ENCODE results near the gene PGS1.
A peak's percentile ranks its signal among the peaks of the same experiment; 100 is the strongest.

The PGS1 gene

GRCh38 chr17:78364436-78365281 lies 13.8 kb upstream of the PGS1 start:
- DNase-seq (ENCODE audit: low read depth in 2 of 2): no peak

DNA sequence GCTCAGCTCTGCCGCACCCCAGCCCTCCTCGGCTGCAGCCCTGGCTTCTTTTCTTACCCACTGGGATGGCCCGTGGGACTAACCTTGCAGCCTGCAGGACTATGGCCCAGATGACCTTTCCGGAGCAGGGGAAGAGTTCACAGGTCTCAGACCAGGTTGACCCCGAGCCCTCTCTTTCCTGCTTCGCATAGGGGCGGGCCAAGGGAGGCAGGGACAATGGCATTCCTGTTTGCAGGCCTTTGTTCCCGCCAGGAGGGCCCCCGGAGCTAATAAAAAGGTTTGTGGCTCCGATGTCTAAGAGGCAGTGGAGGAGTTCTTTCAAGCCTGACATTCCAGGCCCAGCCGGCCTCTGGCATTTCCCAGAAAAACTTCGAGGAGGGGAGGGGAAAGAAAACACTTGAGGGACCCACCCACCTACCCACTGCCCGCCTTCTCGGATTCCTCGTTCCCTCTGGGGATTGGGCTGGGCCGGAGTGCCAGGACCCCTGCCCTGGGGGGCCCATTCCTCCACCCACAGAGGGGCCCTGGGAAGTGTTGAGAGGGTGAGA lies 12.8 kb upstream of the PGS1 start:
- DNase-seq (ENCODE audit: low read depth in 2 of 2): no peak

- DNase-seq (ENCODE audit: low read depth in 2 of 2): no peak
Observed at GRCh38 chr17:78366109-78366848, 12.2 kb upstream of the PGS1 start.

DNA sequence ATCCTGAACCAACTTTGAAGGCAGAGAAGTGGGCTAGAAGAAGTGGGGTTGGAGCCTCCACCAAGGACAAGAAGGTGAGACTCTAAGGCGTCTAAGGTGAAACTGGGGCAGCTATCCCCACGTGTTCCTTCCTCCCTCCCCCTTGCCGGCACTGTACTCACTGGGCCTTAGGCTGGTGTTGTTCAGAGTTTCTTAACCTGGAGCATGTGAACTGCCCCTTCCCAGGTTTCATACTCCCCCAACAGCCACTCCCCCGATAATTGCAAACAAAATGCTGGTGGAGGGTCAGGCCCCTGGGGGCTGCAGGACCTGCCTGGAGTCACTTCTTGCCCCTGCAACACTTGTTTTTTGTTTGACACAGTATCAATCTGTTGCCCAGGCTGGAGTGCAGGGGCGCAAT lies 11.3 kb upstream of the PGS1 start:
- DNase-seq (ENCODE audit: low read depth in 2 of 2): no peak

GRCh38 chr17:78368348-78368747 lies 10.1 kb upstream of the PGS1 start:
- no peak for DNase-seq (ENCODE audit: low read depth in 2 of 2)

DNA sequence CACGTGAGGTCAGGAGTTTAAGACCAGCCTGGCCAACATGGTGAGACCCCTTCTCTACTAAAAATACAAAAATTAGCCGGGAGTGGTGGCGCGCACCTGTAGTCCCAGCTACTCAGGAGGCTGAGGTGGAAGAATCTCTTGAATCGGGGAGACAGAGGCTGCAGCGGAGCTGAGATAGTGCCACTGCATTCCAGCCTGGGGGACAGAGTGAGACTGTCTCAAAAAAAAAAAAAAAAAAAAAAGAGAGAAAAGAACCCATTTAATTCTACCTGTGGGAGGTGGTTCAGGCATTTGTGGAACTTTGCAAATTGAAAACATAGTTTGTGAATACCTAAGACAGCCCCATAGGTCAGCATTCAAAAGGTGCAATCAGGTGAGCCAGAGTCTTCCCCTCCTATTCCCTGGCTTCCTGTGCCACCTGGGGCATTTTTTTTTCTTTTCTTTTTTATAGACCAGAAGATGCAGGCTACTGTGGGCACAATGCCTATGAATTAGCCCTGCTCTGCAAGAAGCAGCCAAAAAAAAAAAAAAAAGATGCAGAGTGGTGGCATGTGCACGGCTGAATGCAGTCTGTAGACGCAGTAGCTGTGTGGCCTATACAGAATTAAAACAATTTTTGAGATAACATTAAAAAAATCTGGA lies 9.5 kb upstream of the PGS1 start:
- no peak for DNase-seq (ENCODE audit: low read depth in 2 of 2)

GRCh38 chr17:78369791-78370381 lies 8.6 kb upstream of the PGS1 start:
- DNase-seq (ENCODE audit: low read depth in 2 of 2): no peak

DNA sequence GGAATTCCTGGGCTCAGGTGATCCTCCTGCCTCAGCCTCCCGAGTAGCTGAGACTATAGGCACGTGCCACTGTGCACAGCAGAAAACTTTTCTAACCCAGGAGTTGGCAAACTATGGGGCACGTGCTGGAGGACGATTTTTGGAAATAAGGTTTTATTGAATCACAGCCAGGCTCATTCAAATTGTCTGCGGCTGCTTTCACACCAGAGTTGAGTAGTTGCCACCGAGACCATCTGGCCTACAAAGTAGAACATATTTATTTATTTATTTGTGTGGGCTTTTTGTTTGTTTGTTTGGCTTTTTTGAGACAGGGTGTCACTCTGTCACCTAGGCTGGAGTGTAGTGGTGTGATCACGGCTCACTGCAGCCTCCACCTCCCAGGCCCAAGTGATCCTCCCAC lies 7.4 kb upstream of the PGS1 start:
- no peak for DNase-seq (ENCODE audit: low read depth in 2 of 2)

GRCh38 chr17:78372841-78373240 lies 5.6 kb upstream of the PGS1 start:
- no peak for DNase-seq (ENCODE audit: low read depth in 2 of 2)

- DNase-seq (ENCODE audit: low read depth in 2 of 2): no peak
Observed at GRCh38 chr17:78374189-78374588, 4.3 kb upstream of the PGS1 start.

GRCh38 chr17:78374631-78375274 lies 3.7 kb upstream of the PGS1 start:
- DNase-seq (ENCODE audit: low read depth in 2 of 2): no peak

- no peak for DNase-seq (ENCODE audit: low read depth in 2 of 2)
Observed at GRCh38 chr17:78375401-78376151, 2.9 kb upstream of the PGS1 start.

DNA sequence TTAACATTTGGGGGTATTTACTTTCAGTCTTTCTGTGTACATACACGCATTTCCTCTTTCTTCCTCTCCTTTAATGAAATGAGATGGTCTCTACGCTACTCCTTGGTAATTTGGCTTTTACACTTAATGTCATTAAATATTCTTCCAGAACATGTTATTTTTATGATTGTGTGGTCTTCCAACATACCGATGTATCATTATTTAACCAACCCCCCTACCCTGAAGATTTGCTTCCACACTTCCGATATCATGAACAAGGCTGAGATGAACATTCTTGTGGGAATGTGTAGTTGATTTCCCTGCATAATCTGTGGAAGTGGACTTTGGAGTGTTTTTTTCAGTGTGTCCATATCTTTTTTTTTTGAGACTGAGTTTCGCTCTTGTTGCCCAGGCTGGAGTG lies 2.3 kb upstream of the PGS1 start:
- no peak for DNase-seq (ENCODE audit: low read depth in 2 of 2)

- DNase-seq (ENCODE audit: low read depth in 2 of 2): no peak
Observed at GRCh38 chr17:78377858-78378224, 608 bp upstream of the PGS1 start.

- no peak for DNase-seq (ENCODE audit: low read depth in 2 of 2)
Observed at GRCh38 chr17:78379131-78379491, 662 bp downstream of the PGS1 start.

GRCh38 chr17:78380370-78380769 lies 1.9 kb downstream of the PGS1 start:
- DNase-seq (ENCODE audit: low read depth in 2 of 2): no peak

- DNase-seq (ENCODE audit: low read depth in 2 of 2): no peak
Observed at GRCh38 chr17:78381601-78382232, 3.3 kb downstream of the PGS1 start.

GRCh38 chr17:78383725-78384471 lies 5.4 kb downstream of the PGS1 start:
- DNase-seq (ENCODE audit: low read depth in 2 of 2): peak; percentile 61 to 74

DNA sequence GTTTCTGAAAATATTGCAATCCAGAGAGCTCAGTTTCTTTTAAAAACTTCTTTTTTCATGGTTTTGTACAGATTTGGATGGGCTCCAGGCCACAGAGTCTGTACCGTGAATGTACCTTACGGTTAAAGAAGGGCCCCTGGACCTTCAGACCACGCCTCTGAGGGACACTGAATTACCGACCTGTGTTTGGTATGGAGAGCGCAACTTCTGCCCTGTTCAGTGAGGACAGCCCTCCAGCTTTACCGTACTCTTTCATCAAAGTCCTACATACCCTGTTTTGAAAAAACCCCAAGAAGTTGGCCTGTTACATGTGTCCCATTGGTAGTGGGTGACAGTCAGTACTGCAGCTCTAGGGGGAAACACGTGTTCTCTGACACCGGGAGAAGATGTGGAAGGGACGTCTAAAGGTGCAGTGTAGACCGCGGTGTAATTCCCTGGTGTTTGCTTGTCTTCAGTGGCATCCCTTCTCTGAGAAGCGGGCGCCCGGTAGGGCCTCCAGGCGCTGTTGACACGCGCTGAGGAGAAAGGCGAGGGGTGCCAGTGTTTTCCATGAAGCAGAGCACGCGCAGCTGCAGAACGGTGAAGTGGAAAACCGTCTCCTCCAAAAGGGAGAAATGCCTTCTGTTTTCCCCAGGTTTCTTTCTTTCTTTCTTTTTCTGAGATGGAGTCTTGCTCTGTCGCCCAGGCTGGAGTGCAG lies 6.2 kb downstream of the PGS1 start:
- DNase-seq (ENCODE audit: low read depth in 2 of 2): no peak
